ENCODE results near the gene ZNF648.
"Not testable (repeated sequence)": the region's sequence is repeated elsewhere in the genome, so short reads cannot be mapped to it uniquely, and the experiment has no call there.

The ZNF648 gene

DNA sequence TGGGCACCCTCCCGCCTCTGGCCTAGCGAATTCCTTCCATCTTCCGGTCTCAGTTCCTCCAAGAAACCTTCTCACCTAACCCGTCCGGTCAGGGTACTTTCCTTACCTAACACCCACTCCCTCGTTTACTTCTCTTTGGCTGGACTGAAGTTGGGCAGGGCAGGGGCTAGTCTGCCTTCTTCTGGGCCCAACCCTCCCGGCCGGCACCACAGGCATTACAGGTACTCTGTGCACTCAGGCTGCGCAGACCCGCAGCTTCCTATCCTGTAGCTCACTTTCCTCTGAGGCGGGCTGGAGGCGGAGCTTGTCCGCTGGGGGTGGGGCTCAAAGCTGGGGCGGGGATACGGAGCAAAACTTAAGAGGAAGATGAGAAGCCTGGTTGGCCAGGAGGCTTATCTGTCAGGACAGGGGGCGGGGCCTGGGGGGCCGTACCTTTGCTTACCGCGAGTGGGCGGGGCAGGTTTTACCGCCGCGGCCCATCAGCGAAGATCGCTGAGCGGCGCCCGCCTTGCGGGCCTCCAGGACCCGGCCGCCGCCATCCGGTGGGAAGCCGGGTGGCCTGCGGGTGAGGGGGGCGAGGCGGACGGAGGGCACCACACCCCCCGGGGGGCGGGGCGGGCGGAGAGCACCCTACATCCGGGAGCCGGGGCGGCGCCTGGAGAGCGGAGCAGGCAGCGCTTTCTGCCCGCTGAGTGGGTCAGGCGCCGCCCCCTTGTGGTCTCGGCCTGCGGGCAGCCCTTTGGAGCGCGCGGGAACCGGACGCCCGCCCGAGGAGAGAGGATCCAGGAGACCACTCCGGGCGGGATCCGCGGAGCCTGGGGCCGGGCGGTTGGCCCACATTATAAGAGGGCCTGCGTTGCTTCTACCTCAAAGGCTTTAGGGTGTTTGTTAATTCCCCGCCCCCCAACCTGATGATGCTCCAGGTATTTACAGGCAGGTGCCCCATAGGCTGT lies 31.9 kb downstream of the ZNF648 start:
- DNase-seq (ENCODE audit: low read depth in 3 of 3) = peak; percentile 90 to 97 (median 96)

DNA sequence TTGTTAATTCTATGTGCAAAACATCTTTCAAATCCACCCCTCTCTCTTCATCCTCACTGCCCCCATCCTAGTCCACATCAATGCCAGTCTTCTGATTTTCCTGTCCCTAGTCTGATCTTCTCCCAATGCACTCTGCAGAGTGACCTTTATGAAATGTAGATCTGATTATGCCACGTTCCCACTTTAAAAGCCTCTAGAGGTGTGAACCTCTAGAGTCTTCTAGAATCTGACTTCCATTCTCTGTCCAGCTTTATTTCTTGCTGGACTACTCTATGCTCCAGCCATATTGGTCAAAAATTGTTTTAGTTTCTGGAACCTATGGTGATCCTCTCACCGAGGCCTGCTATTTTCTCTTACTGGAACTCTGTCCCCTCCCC lies 32.5 kb downstream of the ZNF648 start:
- DNase-seq (ENCODE audit: low read depth in 3 of 3) = no peak

DNA sequence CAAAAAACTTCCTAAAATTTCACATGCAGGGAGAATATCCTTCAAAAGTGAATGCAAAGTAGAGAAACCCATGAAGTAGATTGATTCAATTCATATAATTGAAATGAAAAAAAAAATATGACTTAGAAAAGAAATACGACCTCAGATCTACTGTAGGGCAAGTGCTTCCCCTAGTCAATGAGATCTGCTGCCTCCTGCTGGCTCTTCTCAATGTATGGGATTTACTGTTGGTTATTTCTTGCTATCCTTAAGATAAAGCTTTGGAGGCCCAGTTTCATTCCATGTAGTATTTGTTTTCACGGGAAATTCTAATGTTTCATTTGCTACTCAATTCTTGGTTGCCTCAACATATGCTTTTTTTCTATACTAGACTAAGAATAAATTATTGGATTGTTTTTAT lies 46.2 kb downstream of the ZNF648 start:
- DNase-seq (ENCODE audit: low read depth in 3 of 3) = no peak

DNA sequence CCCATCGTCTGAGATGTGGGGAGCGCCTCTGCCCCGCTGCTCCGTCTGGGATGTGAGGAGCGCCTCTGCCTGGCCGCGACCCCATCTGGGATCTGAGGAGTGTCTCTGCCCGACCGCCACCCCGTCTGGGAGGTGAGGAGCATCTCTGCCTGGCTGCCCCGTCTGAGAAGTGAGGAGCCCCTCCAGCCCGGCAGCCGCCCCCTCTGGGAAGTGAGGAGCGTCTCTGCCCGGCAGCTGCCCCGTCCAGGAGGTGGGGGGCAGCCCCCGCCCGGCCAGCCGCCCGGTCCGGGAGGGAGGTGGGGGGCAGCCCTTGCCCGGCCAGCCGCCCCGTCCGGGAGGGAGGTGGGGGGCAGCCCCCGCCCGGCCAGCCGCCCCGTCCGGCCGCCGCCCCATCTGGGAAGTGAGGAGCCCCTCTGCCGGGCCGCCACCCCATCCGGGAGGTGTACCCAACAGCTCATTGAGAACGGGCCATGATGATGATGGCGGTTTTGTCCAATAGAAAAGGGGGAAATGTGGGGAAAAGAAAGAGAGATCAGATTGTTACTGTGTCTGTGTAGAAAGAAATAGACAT lies 50.6 kb downstream of the ZNF648 start:
- DNase-seq (ENCODE audit: low read depth in 3 of 3) = not testable (repeated sequence)

DNA sequence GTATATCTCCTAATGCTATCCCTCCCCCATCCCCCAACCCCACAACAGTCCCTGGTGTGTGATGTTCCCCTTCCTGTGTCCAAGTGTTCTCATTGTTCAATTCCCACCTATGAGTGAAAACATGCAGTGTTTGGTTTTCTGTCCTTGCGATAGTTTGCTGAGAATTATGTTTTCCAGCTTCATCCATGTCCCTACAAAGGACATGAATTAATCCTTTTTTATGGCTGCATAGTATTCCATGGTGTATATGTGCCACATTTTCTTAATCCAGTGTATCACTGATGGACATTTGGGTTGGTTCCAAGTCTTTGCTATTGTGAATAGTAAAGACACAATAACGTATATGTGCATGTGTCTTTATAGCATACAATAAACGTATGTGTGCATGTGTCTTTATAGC lies 56.1 kb downstream of the ZNF648 start:
- DNase-seq (ENCODE audit: low read depth in 3 of 3) = not testable (repeated sequence)

DNA sequence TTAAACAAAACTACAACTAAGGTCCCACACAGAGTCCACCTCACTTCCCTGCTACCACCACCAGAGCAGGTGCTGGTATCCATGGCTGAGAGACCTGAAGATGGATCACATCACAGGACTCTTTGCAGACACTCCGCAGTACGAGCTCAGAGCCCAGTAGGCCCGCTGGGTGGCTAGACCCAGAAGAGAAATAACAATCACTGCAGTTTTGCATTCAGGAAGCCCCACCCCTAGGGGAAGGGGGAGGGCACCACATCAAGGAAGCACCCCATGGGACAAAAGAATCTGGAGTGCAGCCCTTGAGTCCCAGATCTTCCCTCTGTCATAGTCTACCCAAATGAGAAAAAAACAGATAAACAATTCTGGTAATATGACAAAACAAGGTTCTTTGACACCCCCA lies 56.9 kb downstream of the ZNF648 start:
- no peak for DNase-seq (ENCODE audit: low read depth in 3 of 3)
